ENCODE data around the gene FAM174B. TPM values are rescaled to one million over a fixed set of nuclear protein-coding genes. Genes with fewer than 3 reads are reported as not detected.

The FAM174B gene
- total RNA-seq, 1 donor from 2014 or later: 4.9 TPM

DNA sequence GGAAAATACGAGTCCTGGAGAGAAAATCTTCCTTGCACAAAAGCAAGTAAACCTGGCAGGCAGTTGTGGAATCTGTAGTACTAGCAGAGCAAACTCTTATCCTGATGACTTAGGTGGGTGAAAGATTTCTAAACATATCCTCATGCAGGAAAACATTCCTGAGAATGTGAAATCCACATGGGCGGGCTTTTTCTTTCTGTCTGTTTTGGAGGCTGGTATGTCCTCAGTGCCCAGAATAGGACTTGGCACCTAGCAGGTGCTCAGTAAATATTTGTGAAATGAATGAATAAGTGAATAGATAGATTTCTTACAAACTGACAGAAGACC is 53.3 kb downstream of the FAM174B start:
- H3K4me1 ChIP-seq: no peaks in the 10 kb centered on the region
- intact Hi-C loops (cut with DNase I): no loop called here
- DNase-seq (ENCODE audit: extremely low spot score in 2 of 2): no peak
- H3K9me3 ChIP-seq: no peaks in the 10 kb centered on the region
- H3K4me3 ChIP-seq: no peak overlapping the region
- no peaks in the 10 kb centered on the region for H3K27me3 ChIP-seq
- no peak overlapping the region for H3K27ac ChIP-seq
- TF ChIP-seq POLR2A (IDR thresholded peaks at IDR 0.05) (no peak), POLR2AphosphoS5 (IDR thresholded peaks at IDR 0.05; ENCODE audit: insufficient read depth in 1 of 2, low read depth in 1 of 2) (no peak)
- TF ChIP-seq, protein P1, sequence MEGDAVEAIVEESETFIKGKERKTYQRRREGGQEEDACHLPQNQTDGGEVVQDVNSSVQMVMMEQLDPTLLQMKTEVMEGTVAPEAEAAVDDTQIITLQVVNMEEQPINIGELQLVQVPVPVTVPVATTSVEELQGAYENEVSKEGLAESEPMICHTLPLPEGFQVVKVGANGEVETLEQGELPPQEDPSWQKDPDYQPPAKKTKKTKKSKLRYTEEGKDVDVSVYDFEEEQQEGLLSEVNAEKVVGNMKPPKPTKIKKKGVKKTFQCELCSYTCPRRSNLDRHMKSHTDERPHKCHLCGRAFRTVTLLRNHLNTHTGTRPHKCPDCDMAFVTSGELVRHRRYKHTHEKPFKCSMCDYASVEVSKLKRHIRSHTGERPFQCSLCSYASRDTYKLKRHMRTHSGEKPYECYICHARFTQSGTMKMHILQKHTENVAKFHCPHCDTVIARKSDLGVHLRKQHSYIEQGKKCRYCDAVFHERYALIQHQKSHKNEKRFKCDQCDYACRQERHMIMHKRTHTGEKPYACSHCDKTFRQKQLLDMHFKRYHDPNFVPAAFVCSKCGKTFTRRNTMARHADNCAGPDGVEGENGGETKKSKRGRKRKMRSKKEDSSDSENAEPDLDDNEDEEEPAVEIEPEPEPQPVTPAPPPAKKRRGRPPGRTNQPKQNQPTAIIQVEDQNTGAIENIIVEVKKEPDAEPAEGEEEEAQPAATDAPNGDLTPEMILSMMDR (IDR thresholded peaks at IDR 0.05): no peak
- no peaks in the 10 kb centered on the region for H3K36me3 ChIP-seq

DNA sequence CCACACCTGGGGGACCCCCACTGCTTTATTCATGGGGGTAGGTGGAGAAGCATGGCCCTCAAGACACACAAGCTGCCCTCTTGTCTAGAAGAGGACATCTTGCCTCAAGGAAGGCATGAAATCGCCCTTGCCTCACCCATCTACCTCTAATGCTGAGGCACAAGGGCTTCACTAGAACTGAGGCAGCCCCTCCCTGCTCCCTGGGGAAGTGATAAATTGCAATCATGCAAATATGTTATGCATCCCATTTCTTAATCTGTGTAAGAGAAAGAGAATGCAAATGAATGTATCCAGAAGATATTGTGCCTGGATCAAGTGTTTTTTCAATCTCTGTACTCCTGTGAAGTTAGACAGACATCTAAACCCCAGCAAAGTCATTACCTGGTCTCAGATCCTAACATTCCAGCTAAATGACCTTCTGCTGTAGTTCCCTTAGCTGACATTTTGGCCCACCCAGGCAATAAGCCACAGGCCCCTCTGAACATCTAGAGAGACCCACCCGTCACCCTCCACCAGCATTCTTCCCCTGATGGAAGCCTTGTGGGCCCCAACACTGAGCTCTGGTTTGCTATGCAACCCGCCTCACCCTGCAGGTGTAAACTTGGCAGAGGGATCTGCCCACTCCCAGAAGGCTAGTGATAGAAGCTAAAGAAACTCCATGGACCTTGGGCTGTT is 53.8 kb downstream of the FAM174B start:
- Histone ChIP-seq H3K27ac (no peak overlapping the region), H3K9me3 (no peaks in the 10 kb centered on the region), H3K27me3 (no peaks in the 10 kb centered on the region), H3K36me3 (no peaks in the 10 kb centered on the region), H3K4me1 (no peaks in the 10 kb centered on the region), H3K4me3 (no peak overlapping the region)
- intact Hi-C loops (cut with DNase I): no loop called here
- TF ChIP-seq POLR2AphosphoS5 (IDR thresholded peaks at IDR 0.05; ENCODE audit: insufficient read depth in 1 of 2, low read depth in 1 of 2) (no peak), POLR2A (IDR thresholded peaks at IDR 0.05) (no peak)
- TF ChIP-seq, protein P1 (IDR thresholded peaks at IDR 0.05): no peak
- DNase-seq (ENCODE audit: extremely low spot score in 2 of 2): no peak

DNA sequence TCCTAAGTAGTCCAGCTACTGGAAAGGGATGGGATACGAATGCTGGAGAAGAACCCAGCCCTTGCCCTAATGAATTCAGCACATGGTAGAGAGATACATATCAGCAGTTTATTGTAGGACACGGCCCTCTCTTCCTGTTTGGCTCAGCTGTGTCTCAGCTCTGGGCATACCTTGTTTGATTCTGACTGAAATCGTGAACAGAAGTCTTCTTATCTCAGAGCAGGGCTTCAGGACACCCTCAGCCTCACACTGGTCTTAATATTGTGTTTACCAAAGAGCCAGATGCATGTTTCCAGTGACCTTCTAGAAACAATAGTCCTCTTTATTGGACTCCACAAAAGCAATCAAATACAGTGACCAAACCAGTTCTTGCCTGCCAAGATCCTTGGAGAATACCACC is 54.7 kb downstream of the FAM174B start:
- TF ChIP-seq POLR2A (IDR thresholded peaks at IDR 0.05) (no peak), POLR2AphosphoS5 (IDR thresholded peaks at IDR 0.05; ENCODE audit: insufficient read depth in 1 of 2, low read depth in 1 of 2) (no peak)
- TF ChIP-seq, protein P1 (IDR thresholded peaks at IDR 0.05): no peak
- intact Hi-C loops (cut with DNase I): no loop called here
- no peak for DNase-seq (ENCODE audit: extremely low spot score in 2 of 2)
- Histone ChIP-seq H3K27me3 (no peaks in the 10 kb centered on the region), H3K27ac (no peak overlapping the region), H3K4me3 (no peak overlapping the region), H3K9me3 (no peaks in the 10 kb centered on the region), H3K36me3 (no peaks in the 10 kb centered on the region), H3K4me1 (peaks cover 4% of the 10 kb centered on the region)

DNA sequence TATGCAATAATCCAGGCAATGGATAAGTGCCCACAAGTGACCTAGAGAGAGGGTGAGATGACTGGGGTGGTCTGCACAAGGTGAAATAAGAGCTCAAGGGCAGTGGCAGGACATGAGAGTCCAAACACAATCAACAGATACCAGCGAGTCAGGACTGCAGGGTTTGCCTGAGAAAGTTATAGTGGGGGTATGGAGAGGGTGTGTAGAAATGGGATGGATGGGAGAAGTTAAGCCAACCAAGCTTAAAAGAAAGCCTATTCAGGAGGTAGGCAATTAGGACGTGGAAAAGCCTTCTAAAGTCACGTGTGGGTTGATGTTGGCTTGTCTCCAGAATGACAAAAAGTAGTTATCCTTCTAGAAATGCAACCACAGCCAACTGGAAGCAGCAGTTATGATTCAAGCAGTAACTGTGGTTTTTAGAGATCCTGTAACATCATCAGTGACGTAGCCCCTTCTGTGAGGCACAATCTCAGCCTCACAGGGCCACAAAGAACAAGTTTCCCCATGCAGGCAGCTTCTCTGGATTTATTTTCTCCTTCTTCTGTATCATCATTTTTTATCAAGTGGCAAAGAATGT is 56.1 kb downstream of the FAM174B start:
- Histone ChIP-seq H3K27me3 (no peaks in the 10 kb centered on the region), H3K9me3 (no peaks in the 10 kb centered on the region), H3K36me3 (no peaks in the 10 kb centered on the region), H3K4me3 (no peak overlapping the region), H3K27ac (no peak overlapping the region), H3K4me1 (peaks cover 4% of the 10 kb centered on the region)
- intact Hi-C loops (cut with DNase I): no loop called here
- no peak for TF ChIP-seq POLR2AphosphoS5 (IDR thresholded peaks at IDR 0.05; ENCODE audit: insufficient read depth in 1 of 2, low read depth in 1 of 2)
- TF ChIP-seq POLR2A (IDR thresholded peaks at IDR 0.05): no peak
- TF ChIP-seq, protein P1 (IDR thresholded peaks at IDR 0.05): no peak
- DNase-seq (ENCODE audit: extremely low spot score in 2 of 2): no peak

DNA sequence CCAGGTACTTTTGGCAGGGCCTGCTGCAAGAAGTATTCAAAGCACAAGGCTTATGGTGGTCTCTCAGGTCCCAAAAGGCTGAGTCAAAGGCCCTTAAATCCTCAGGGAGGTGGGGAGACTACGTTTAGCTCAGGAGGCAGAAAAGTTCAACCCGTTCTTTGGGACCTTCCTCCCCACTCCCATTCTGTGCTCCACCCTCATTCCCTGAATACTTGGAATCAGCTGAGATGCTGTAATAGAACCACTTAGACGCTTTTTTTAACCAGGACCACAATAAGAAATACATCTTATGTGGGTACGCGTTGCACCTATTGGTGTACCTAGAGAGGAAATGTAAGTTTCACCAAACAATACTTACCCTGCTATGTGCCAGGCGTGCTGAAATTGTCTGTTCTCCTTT is 58.0 kb downstream of the FAM174B start:
- no peak for TF ChIP-seq POLR2A (IDR thresholded peaks at IDR 0.05)
- no peak for TF ChIP-seq POLR2AphosphoS5 (IDR thresholded peaks at IDR 0.05; ENCODE audit: insufficient read depth in 1 of 2, low read depth in 1 of 2)
- TF ChIP-seq, protein P1 (IDR thresholded peaks at IDR 0.05): no peak
- intact Hi-C loops (cut with DNase I): no loop called here
- H3K27ac ChIP-seq: no peak overlapping the region
- H3K27me3 ChIP-seq: no peaks in the 10 kb centered on the region
- no peak for DNase-seq (ENCODE audit: extremely low spot score in 2 of 2)
- H3K4me3 ChIP-seq: no peak overlapping the region
- no peaks in the 10 kb centered on the region for H3K36me3 ChIP-seq
- no peaks in the 10 kb centered on the region for H3K9me3 ChIP-seq
- peaks cover 4% of the 10 kb centered on the region for H3K4me1 ChIP-seq
